ENCODE measurements around the gene NELFCD. TPM values are rescaled to one million over a fixed set of nuclear protein-coding genes. Genes with fewer than 3 reads are reported as not detected.
A peak's percentile ranks its signal among the peaks of the same experiment; 100 is the strongest.

NELFCD gene
- total RNA-seq, 4 donors from 2014 or later = 45.9 to 90.0 (median 63.4) TPM

- Histone ChIP-seq H3K9me3 (peaks cover 2% of the 10 kb centered on the region), H3K4me3 (no peak overlapping the region), H3K4me1 (no peaks in the 10 kb centered on the region), H3K27ac (no peak overlapping the region), H3K36me3 (no peaks in the 10 kb centered on the region), H3K27me3 (peaks cover 2% of the 10 kb centered on the region)
- WGBS = 76% methylated on average over 8 of the region's 10 CpGs
- TF ChIP-seq POLR2AphosphoS5 (IDR thresholded peaks at IDR 0.05) (no peak), POLR2A (IDR thresholded peaks at IDR 0.05) (no peak), EP300 (IDR thresholded peaks at IDR 0.05) (no peak)
- TF ChIP-seq, protein P1, sequence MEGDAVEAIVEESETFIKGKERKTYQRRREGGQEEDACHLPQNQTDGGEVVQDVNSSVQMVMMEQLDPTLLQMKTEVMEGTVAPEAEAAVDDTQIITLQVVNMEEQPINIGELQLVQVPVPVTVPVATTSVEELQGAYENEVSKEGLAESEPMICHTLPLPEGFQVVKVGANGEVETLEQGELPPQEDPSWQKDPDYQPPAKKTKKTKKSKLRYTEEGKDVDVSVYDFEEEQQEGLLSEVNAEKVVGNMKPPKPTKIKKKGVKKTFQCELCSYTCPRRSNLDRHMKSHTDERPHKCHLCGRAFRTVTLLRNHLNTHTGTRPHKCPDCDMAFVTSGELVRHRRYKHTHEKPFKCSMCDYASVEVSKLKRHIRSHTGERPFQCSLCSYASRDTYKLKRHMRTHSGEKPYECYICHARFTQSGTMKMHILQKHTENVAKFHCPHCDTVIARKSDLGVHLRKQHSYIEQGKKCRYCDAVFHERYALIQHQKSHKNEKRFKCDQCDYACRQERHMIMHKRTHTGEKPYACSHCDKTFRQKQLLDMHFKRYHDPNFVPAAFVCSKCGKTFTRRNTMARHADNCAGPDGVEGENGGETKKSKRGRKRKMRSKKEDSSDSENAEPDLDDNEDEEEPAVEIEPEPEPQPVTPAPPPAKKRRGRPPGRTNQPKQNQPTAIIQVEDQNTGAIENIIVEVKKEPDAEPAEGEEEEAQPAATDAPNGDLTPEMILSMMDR (IDR thresholded peaks at IDR 0.05) = no peak
- DNase-seq (ENCODE audit: low spot score in 2 of 2) = peak in 1 of 2 donors; percentile 62
These were observed 13.2 kb upstream of the NELFCD start for GRCh38 chr20:58967652-58968429.

- Histone ChIP-seq H3K36me3 (no peaks in the 10 kb centered on the region), H3K4me3 (no peak overlapping the region), H3K9me3 (peaks cover 2% of the 10 kb centered on the region), H3K27ac (no peak overlapping the region), H3K4me1 (no peaks in the 10 kb centered on the region), H3K27me3 (no peaks in the 10 kb centered on the region)
- DNase-seq (ENCODE audit: low spot score in 2 of 2) = no peak
- WGBS = 96% methylated on average over 2 of the region's 2 CpGs
- TF ChIP-seq POLR2AphosphoS5 (IDR thresholded peaks at IDR 0.05) = no peak
- TF ChIP-seq EP300 (IDR thresholded peaks at IDR 0.05) = no peak
- TF ChIP-seq, protein P1 (IDR thresholded peaks at IDR 0.05) = no peak
- TF ChIP-seq POLR2A (IDR thresholded peaks at IDR 0.05) = no peak
These were observed 11.6 kb upstream of the NELFCD start for GRCh38 chr20:58969439-58969838.

GRCh38 chr20:58970146-58970545, 10.9 kb upstream of the NELFCD start:
- H3K27me3 ChIP-seq = no peaks in the 10 kb centered on the region
- no peak for DNase-seq (ENCODE audit: low spot score in 2 of 2)
- WGBS = 79% methylated on average over 1 of the region's 1 CpG
- H3K9me3 ChIP-seq = peaks cover 2% of the 10 kb centered on the region
- no peaks in the 10 kb centered on the region for H3K4me1 ChIP-seq
- H3K36me3 ChIP-seq = no peaks in the 10 kb centered on the region
- H3K27ac ChIP-seq = no peak overlapping the region
- TF ChIP-seq POLR2AphosphoS5 (IDR thresholded peaks at IDR 0.05) (no peak), POLR2A (IDR thresholded peaks at IDR 0.05) (no peak), EP300 (IDR thresholded peaks at IDR 0.05) (no peak)
- TF ChIP-seq, protein P1 (IDR thresholded peaks at IDR 0.05) = no peak
- H3K4me3 ChIP-seq = no peak overlapping the region

- Histone ChIP-seq H3K27ac (no peak overlapping the region), H3K4me1 (no peaks in the 10 kb centered on the region), H3K27me3 (no peaks in the 10 kb centered on the region), H3K36me3 (no peaks in the 10 kb centered on the region), H3K4me3 (no peak overlapping the region), H3K9me3 (peaks cover 2% of the 10 kb centered on the region)
- DNase-seq (ENCODE audit: low spot score in 2 of 2) = peak in 1 of 2 donors; percentile 29
- no peak for TF ChIP-seq POLR2A (IDR thresholded peaks at IDR 0.05)
- TF ChIP-seq, protein P1 (IDR thresholded peaks at IDR 0.05) = no peak
- no peak for TF ChIP-seq POLR2AphosphoS5 (IDR thresholded peaks at IDR 0.05)
- TF ChIP-seq EP300 (IDR thresholded peaks at IDR 0.05) = no peak
- 82% methylated on average over 6 of the region's 6 CpGs for WGBS
These were observed 9.6 kb upstream of the NELFCD start for GRCh38 chr20:58971429-58971828.

DNA sequence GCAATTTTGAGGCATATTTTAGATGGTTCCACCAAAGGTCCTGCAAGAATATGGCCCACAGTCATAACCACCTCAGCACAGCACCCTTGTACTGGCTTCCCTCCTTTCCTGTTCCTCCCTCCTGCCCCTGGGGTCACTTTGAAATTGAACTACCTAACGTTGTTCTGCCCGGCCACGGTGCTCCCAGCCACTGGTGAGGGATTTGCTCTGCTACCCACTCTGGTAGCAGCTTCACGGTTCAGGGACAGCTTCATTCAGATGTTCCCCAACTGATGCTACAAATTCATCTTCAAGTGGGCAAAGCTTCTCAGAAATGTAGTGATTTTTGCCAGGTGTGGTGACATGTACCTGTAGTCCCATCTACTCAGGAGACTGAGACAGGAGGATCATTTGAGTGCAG, 7.9 kb upstream of the NELFCD start:
- Histone ChIP-seq H3K4me3 (no peak overlapping the region), H3K4me1 (no peaks in the 10 kb centered on the region), H3K27ac (no peak overlapping the region), H3K36me3 (no peaks in the 10 kb centered on the region), H3K9me3 (peaks cover 2% of the 10 kb centered on the region), H3K27me3 (no peaks in the 10 kb centered on the region)
- WGBS = 80% methylated on average over 4 of the region's 4 CpGs
- DNase-seq (ENCODE audit: low spot score in 2 of 2) = peak in 1 of 2 donors; percentile 58
- TF ChIP-seq POLR2AphosphoS5 (IDR thresholded peaks at IDR 0.05) (no peak), EP300 (IDR thresholded peaks at IDR 0.05) (no peak), POLR2A (IDR thresholded peaks at IDR 0.05) (no peak)
- TF ChIP-seq, protein P1 (IDR thresholded peaks at IDR 0.05) = no peak

Measured in suprapubic skin (tissue), 4 donors.